PC-3 (cell line): Measurements from ENCODE around the gene ZG16. TPM values are rescaled to one million over a fixed set of nuclear protein-coding genes. Genes with fewer than 3 reads are reported as not detected.
"Not testable (repeated sequence)": the region's sequence is repeated elsewhere in the genome, so short reads cannot be mapped to it uniquely, and the experiment has no call there.

ENCODE experiments used
- ATAC-seq: fragments of 200-7000 bp; cut with Tn5 transposase; 2 replicates; pipeline ENCODE4 v1.9.1; 2020; ENCODE audit warnings: mild to moderate bottlenecking, moderate library complexity
- BruUV-seq: library from RNA; stranded (reverse); fragments of 400-500 nt; replicated peaks from 2 replicates; lab custom pipeline; 2021; lab: Mats Ljungman, UMichigan
- CTCF ChIA-PET: fragments of 300-600 bp; sonication (Branson Sonifier 250); formaldehyde crosslinking; loops from one replicate; lab custom pipeline; 2022; ENCODE audit warnings: antibody characterized with exemption; lab: Charles Lee
- POLR2A ChIA-PET: fragments of 300-600 bp; sonication (Branson Sonifier 250); formaldehyde crosslinking; loops from one replicate; lab custom pipeline; 2022; ENCODE audit warnings: antibody characterized with exemption; ENCODE audit not compliant: unreplicated experiment; lab: Charles Lee
- DNase-seq: peaks from one replicate; pipeline ENCODE4 v3.0.0-alpha.2; 2015
- H2AFZ ChIP-seq: fragments of 300-600 bp; sonication (generic); 2 replicates; pipeline ENCODE4 v1.6.0; 2016; ENCODE audit warnings: antibody characterized with exemption, low read length
- H3F3A ChIP-seq: fragments of 300-600 bp; sonication (generic); one replicate; pipeline ENCODE4 v1.6.0; 2017; ENCODE audit warnings: antibody characterized with exemption, low read length, control low read depth, mild to moderate bottlenecking; ENCODE audit not compliant: unreplicated experiment
- H3K27ac ChIP-seq: fragments of 300-600 bp; sonication (generic); 2 replicates; pipeline ENCODE4 v1.5.1; 2016; ENCODE audit warnings: mild to moderate bottlenecking, low read length
- H3K27me3 ChIP-seq: fragments of 300-600 bp; sonication (generic); 2 replicates; pipeline ENCODE4 v1.6.1; 2016; ENCODE audit warnings: low read length, mixed read lengths
- H3K36me3 ChIP-seq: fragments of 300-600 bp; sonication (generic); 2 replicates; pipeline ENCODE4 v1.6.1; 2016; ENCODE audit warnings: low read depth, mixed run types, low read length, mixed read lengths
- H3K4me1 ChIP-seq: fragments of 300-600 bp; sonication (generic); 2 replicates; pipeline ENCODE4 v1.5.1; 2016; ENCODE audit warnings: low read length; ENCODE audit not compliant: insufficient read depth
- H3K4me2 ChIP-seq: fragments of 300-600 bp; sonication (generic); 2 replicates; pipeline ENCODE4 v1.6.0; 2016; ENCODE audit warnings: low read length
- H3K4me3 ChIP-seq: fragments of 300-600 bp; sonication (generic); 2 replicates; pipeline ENCODE4 v1.5.1; 2016; ENCODE audit warnings: mild to moderate bottlenecking, low read length, mixed read lengths
- H3K79me2 ChIP-seq: fragments of 300-600 bp; sonication (generic); 2 replicates; pipeline ENCODE4 v1.6.1; 2017; ENCODE audit warnings: low read length, mixed read lengths
- H3K9ac ChIP-seq: fragments of 300-600 bp; sonication (generic); 2 replicates; pipeline ENCODE4 v1.6.0; 2016; ENCODE audit warnings: mild to moderate bottlenecking, low read length
- H3K9me2 ChIP-seq: fragments of 300-600 bp; sonication (generic); replicated peaks from 2 replicates; pipeline ENCODE4 v1.6.1; 2016; ENCODE audit warnings: mixed run types, low read length, mixed read lengths
- H3K9me3 ChIP-seq: fragments of 300-600 bp; sonication (generic); 2 replicates; pipeline ENCODE4 v1.6.1; 2016; ENCODE audit warnings: low read length, mixed read lengths
- H4K20me1 ChIP-seq: fragments of 300-600 bp; sonication (generic); 2 replicates; pipeline ENCODE4 v1.6.1; 2016; ENCODE audit warnings: low read length, mixed read lengths
- EZH2 ChIP-seq: fragments of 300-600 bp; sonication (generic); IDR thresholded peaks from one replicate; pipeline ENCODE4 v1.6.1; 2017; ENCODE audit warnings: antibody characterized with exemption, mild to moderate bottlenecking, low read length; ENCODE audit not compliant: unreplicated experiment
- EZH2phosphoT487 ChIP-seq: fragments of 300-600 bp; sonication (generic); IDR thresholded peaks from 2 replicates; pipeline ENCODE4 v1.6.1; 2018; ENCODE audit warnings: mild to moderate bottlenecking, antibody characterized with exemption, low read length, borderline replicate concordance
- intact Hi-C: fragments of 100-400 bp; cut with micrococcal nuclease; formaldehyde crosslinking; loops from 2 replicates; pipeline ENCODE4 v1.9.0; 2023
- total RNA-seq: library from RNA; depleted of rRNA; stranded (reverse); fragments of >200 nt; gene quantifications from 2 replicates; pipeline ENCODE4 v1.2.3, GENCODE V29; 2014
- TF ChIP-seq, protein P1 (sequence below): fragments of 300-600 bp; sonication (generic); conservative IDR thresholded peaks from 2 replicates; pipeline ENCODE4 v1.5.1; 2017; ENCODE audit warnings: antibody characterized with exemption, low read depth, mild to moderate bottlenecking, low read length

Gene ZG16
- total RNA-seq, 1 experiment from 2014 or later: not detected

DNA sequence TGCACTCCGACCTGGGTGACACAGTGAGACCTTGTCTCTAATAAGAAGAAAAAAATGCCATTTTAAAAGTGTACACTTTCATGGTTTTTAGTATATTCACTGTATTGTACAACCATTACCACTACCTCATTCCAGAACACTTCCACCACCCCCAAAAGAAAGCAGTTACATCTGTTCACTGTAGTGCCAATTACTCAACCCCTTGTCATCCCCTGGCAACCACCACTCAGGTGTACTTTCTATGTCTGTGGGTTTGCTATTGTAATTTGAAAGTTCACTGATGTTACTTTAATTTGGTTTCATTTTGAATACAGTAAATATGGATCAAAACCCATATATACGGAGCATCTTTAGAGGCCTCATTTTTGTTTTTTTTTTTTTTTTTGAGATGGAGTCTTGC is 6.1 kb downstream of the ZG16 start:
- intact Hi-C loops: no loop called here
- no peak overlapping the region for H2AFZ ChIP-seq
- ATAC-seq (peak; percentile 71), DNase-seq (peak; percentile 75)
- no peaks in the 10 kb centered on the region for H4K20me1 ChIP-seq
- ChIA-PET POLR2A (no interaction called here), CTCF (no interaction called here)
- no TSS peak for BruUV-seq
- H3K4me3 ChIP-seq: no peak overlapping the region
- H3F3A ChIP-seq: no peaks in the 10 kb centered on the region
- H3K79me2 ChIP-seq: no peaks in the 10 kb centered on the region
- peak overlapping the region; percentile 55 for H3K27ac ChIP-seq
- no peaks in the 10 kb centered on the region for H3K9me3 ChIP-seq
- H3K9me2 ChIP-seq: no peaks in the 10 kb centered on the region
- no peaks in the 10 kb centered on the region for H3K36me3 ChIP-seq
- no peaks in the 10 kb centered on the region for H3K27me3 ChIP-seq
- peaks cover 6% of the 10 kb centered on the region for H3K4me1 ChIP-seq
- no peak overlapping the region for H3K9ac ChIP-seq
- TF ChIP-seq EZH2phosphoT487 (no peak), EZH2 (no peak)
- TF ChIP-seq, protein P1, sequence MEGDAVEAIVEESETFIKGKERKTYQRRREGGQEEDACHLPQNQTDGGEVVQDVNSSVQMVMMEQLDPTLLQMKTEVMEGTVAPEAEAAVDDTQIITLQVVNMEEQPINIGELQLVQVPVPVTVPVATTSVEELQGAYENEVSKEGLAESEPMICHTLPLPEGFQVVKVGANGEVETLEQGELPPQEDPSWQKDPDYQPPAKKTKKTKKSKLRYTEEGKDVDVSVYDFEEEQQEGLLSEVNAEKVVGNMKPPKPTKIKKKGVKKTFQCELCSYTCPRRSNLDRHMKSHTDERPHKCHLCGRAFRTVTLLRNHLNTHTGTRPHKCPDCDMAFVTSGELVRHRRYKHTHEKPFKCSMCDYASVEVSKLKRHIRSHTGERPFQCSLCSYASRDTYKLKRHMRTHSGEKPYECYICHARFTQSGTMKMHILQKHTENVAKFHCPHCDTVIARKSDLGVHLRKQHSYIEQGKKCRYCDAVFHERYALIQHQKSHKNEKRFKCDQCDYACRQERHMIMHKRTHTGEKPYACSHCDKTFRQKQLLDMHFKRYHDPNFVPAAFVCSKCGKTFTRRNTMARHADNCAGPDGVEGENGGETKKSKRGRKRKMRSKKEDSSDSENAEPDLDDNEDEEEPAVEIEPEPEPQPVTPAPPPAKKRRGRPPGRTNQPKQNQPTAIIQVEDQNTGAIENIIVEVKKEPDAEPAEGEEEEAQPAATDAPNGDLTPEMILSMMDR: no peak
- peak overlapping the region; percentile 54 for H3K4me2 ChIP-seq

DNA sequence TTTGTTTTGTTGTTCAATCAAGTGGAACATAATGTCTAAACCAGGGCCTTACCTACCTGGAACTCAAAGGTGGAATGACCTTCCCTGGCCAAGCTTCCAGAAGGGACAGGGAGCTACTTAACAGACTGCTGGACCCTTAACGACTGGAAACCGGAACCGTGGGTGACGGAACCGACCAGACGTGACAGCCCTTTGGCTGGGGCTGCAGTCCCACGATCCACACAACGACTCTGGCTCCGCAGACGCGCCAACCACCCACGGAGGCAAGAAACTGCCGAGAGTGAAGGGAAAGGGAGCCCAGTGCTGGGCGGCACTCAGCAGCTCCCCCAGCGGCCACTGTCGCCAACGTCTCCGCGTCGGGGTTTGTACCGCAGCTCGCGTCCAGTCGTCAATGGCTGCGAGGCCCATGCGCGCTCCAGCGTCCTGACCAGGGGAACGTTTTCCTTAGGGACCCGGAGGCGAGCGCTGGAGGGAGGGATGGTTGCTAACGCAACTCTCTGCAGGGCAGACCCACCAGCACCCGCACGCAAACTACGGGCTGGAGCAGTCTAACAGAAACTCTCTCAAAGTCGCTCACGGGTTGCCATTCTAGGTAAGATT is 6.9 kb downstream of the ZG16 start:
- no peaks in the 10 kb centered on the region for H3K9me3 ChIP-seq
- no peaks in the 10 kb centered on the region for H3K79me2 ChIP-seq
- H2AFZ ChIP-seq: no peak overlapping the region
- BruUV-seq: no TSS peak
- H3K9me2 ChIP-seq: no peaks in the 10 kb centered on the region
- H3F3A ChIP-seq: no peaks in the 10 kb centered on the region
- TF ChIP-seq, protein P1: no peak
- H3K36me3 ChIP-seq: no peaks in the 10 kb centered on the region
- ChIA-PET CTCF (interaction anchor here (0.5 kb wide), 1 partner anchor 19 kb away, joined by 5 read pairs; no protein-coding TSS in a partner anchor), POLR2A (no interaction called here)
- H3K4me3 ChIP-seq: no peak overlapping the region
- H3K27ac ChIP-seq: no peak overlapping the region
- peaks cover 10% of the 10 kb centered on the region for H3K4me1 ChIP-seq
- no peak overlapping the region for H3K4me2 ChIP-seq
- DNase-seq: no peak
- H4K20me1 ChIP-seq: no peaks in the 10 kb centered on the region
- ATAC-seq: no peak
- intact Hi-C loops: no loop called here
- H3K9ac ChIP-seq: no peak overlapping the region
- no peaks in the 10 kb centered on the region for H3K27me3 ChIP-seq

DNA sequence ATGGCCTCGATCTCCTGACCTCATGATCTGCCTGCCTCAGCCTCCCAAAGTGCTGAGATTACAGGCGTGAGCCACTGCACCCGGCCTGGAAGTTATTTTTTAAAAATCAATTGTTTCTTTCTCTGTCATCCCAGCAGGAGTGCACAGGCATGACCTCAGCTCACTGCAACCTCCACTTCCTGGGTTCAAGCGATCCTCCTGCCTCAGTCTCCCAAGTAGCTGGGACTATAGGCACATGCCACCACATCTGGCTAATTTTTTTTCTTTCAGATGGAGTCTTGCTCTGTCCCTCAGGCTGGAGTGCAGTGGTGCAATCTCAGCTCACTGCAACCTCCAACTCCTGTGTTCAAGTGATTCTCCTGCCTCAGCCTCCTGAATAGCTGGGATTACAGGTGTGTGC is 9.1 kb downstream of the ZG16 start:
- H3K9me2 ChIP-seq, ATAC-seq, DNase-seq: not testable (repeated sequence)

More for the DNA sequence above, 9.1 kb downstream of the ZG16 start:
- H3K27me3 ChIP-seq, H3K9ac ChIP-seq, H3K4me3 ChIP-seq, BruUV-seq, H2AFZ ChIP-seq, CTCF ChIA-PET, intact Hi-C loops, H3F3A ChIP-seq, H3K4me2 ChIP-seq, H3K9me3 ChIP-seq, POLR2A ChIA-PET, H4K20me1 ChIP-seq, H3K27ac ChIP-seq, H3K36me3 ChIP-seq: not testable (repeated sequence)
- peaks cover 16% of the 10 kb centered on the region for H3K79me2 ChIP-seq
- peaks cover 15% of the 10 kb centered on the region for H3K4me1 ChIP-seq
